CD4-positive, alpha-beta T cell treated with Interleukin-12 subunit alpha and Interleukin-12 subunit beta, for 1 hour (primary cell): ENCODE data around the gene SCUBE1.

Source experiments
- DNase-seq: peaks from one replicate; pipeline ENCODE4 v3.0.0-alpha.2; 2020

SCUBE1 gene

DNA sequence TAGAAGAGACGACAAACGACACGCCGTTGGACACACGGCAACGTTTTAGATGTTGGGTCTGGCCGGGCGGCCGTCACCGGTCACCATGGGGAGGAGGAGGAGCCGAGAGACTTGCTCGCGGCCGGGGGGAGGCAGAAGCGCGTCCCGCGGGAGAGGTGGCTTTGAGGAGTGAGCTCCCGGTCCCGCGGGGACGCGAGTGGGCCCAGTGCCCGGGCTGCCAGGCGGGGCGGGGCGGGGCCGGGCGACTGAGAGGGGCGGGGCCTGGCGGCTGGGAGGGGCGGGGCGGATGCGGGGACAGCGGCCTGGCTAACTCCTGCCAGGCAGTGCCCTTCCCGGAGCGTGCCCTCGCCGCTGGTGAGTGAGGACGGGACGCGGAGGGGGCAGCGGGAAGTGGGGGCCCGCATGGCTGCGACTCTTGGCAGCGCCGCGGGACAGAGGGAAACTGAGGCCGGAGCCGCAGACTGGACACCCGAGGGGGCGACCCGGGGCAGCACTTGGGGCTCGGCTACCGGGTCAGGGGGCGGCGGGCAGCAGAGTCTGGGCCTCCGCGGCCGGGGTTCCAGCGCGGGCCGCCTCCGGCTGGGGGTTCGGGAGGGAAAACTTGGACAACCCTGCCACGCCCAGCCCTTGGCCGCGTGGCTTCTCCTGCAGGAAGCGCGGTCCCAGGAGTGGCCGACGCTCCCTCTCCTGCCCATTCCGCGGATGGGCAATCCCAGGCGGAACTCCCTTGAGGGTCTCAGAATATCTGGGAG, 191.7 kb downstream of the SCUBE1 start, which contains the start of gene TSPO:
Gene TSPO (plus strand): TSS at position 309 of the 752 bp plus-strand sequence. CDS start 7,680 bp downstream, outside the sequence.
- peak; percentile 70 for DNase-seq

DNA sequence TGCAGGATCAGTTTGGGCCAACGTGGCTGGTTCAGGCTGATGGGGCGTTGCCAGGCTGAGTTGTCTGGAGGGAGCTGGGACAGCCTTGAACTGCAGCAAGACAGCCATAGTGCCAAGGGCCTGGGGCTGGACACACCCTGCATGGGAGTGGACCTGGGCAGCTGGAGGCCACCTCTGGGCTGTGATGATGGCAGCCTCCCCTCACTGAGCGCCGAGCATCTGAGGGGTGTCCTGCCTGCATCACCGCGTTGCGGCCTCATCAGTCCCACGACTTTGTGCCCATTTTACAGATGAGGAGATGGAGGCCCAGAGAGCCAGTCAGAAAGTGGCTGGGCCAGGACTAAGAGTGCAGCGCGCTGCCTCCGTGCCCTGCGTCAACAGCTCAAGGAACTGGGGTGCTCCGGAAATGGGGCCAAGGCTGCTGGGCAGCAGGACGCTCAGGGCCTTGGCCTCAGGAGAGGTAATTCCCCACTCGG, 192.4 kb downstream of the SCUBE1 start:
- no peak for DNase-seq

DNA sequence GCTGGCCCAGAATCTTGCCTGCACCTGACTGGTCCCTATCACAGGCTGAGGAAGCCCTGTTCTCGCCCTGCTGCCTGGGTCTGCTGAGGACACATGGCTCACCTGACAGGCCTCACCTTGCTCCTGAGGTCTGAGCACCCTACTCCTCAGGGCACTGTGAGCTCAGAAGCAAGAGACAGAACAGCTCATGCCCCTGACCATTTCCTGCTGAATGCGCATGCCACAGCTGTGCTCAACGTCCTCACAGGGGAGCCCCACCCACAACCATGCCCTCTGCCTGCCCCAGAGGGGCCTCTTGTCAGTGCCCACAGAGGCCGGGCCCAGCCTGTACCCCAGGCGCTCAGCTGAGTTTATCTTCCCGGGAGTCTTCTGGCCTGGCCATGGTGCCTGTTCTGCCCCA, 194.6 kb downstream of the SCUBE1 start:
- no peak for DNase-seq

DNA sequence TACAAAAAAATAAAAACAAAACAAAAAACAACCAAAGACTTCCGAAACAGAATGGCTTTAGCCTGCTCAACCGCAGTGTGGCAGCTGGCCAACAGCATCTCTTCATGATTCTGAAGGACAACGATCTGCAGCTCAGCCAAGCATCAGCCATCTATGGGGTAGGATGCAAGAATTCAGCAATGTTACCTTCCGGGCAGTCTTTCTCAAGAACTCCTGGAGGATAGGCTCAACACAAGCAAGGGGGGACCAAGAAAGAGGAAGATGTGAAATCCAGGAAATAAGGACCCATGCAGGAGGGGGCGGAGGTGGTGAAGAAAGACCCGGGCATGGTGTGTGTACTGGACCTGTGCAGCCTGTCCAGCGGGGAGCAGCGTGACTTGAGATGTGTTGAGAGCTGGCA, 195.4 kb downstream of the SCUBE1 start:
- no peak for DNase-seq
